Skeletal muscle tissue (tissue), 4 donors: ENCODE measurements around the gene PRKCE. TPM values are rescaled to one million over a fixed set of nuclear protein-coding genes. Genes with fewer than 3 reads are reported as not detected.
A peak's percentile ranks its signal among the peaks of the same experiment; 100 is the strongest.

Source experiments
- H3K27ac ChIP-seq: one replicate; pipeline ENCODE4 v1.7.0; 2013; ENCODE audit warnings: mild to moderate bottlenecking, low read depth, low read length, inconsistent platforms
- H3K27me3 ChIP-seq, 3 donors: one replicate each; pipeline ENCODE4 v1.7.0; 2013; ENCODE audit warnings: low read length in 3 of 3; ENCODE audit not compliant: control insufficient read depth in 3 of 3, insufficient read depth in 3 of 3
- H3K36me3 ChIP-seq, 3 donors: one replicate each; pipeline ENCODE4 v1.7.0; 2013; ENCODE audit warnings: low read length in 3 of 3; ENCODE audit not compliant: control insufficient read depth in 3 of 3, insufficient read depth in 3 of 3
- H3K4me1 ChIP-seq, 3 donors: one replicate each; pipeline ENCODE4 v1.7.0; 2013; ENCODE audit warnings: low read length in 3 of 3, mild to moderate bottlenecking in 3 of 3; ENCODE audit not compliant: control insufficient read depth in 3 of 3, insufficient read depth in 3 of 3
- H3K4me3 ChIP-seq, 3 donors: one replicate each; pipeline ENCODE4 v1.7.0; 2013; ENCODE audit warnings: low read length in 3 of 3
- H3K9ac ChIP-seq, 3 donors: one replicate each; pipeline ENCODE4 v1.7.0; 2013; ENCODE audit warnings: low read length in 3 of 3, mild to moderate bottlenecking in 3 of 3, moderate library complexity in 2 of 3, low read depth in 1 of 3
- H3K9me3 ChIP-seq, 3 donors: one replicate each; pipeline ENCODE4 v1.7.0; 2013; ENCODE audit warnings: low read length in 3 of 3; ENCODE audit not compliant: control insufficient read depth in 3 of 3
- total RNA-seq: library from RNA; depleted of rRNA; stranded (reverse); fragments of >200 nt; gene quantifications from one replicate; pipeline ENCODE4 v1.2.3, GENCODE V29; 2014
- donor health status: Osteomylitis.

The PRKCE gene
- total RNA-seq, 1 donor from 2014 or later: 9.4 TPM

DNA sequence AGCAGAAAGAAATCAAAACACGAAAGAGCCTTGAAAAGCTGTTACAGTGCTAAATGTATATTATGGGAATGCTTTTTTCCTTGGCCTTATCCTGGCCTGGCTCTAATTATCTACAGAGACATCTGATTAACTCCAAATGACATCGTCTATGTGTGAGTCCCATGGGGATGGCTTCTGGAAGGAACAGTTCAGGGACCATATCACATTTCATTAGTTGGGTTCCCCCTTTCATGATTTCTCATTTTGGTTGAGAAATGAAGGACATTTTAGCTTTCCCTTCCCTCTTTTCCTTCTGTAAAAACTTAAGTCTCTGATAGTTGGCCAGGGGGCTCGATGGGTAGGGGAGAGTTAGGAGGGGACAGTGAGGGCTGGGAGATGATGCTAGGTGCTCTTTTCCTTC is 116.7 kb downstream of the PRKCE start:
- Histone ChIP-seq H3K36me3 (no peaks in the 10 kb centered on the region), H3K4me3 (no peak overlapping the region), H3K9me3 (no peaks in the 10 kb centered on the region), H3K27ac (no peak overlapping the region), H3K27me3 (no peaks in the 10 kb centered on the region), H3K9ac (no peak overlapping the region), H3K4me1 (peaks cover 16 to 38% (median 25%) of the 10 kb centered on the region in 3 donors)

DNA sequence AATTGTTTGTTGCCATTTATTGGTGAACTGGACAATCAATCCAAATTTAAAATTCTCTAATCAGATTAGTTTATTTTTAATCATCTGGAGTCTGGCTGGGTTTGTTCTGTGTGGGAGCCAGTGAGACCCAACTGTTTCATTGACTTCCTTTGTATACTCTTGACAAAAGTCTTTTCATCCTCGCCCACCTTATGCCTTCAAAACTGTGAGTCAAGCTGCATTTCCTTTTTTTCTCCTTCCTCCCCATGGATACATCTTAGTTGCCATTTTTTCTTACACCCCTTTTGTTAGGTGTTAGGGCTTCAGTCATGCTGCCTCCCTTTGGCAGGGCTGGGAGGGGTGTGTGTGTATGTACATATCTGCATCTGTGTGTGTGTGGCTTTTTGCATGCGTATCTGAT is 117.6 kb downstream of the PRKCE start:
- Histone ChIP-seq H3K9ac (no peak overlapping the region), H3K27ac (no peak overlapping the region), H3K36me3 (no peaks in the 10 kb centered on the region), H3K4me1 (peaks cover 16 to 38% (median 26%) of the 10 kb centered on the region in 3 donors), H3K4me3 (no peak overlapping the region), H3K27me3 (no peaks in the 10 kb centered on the region), H3K9me3 (no peaks in the 10 kb centered on the region)

DNA sequence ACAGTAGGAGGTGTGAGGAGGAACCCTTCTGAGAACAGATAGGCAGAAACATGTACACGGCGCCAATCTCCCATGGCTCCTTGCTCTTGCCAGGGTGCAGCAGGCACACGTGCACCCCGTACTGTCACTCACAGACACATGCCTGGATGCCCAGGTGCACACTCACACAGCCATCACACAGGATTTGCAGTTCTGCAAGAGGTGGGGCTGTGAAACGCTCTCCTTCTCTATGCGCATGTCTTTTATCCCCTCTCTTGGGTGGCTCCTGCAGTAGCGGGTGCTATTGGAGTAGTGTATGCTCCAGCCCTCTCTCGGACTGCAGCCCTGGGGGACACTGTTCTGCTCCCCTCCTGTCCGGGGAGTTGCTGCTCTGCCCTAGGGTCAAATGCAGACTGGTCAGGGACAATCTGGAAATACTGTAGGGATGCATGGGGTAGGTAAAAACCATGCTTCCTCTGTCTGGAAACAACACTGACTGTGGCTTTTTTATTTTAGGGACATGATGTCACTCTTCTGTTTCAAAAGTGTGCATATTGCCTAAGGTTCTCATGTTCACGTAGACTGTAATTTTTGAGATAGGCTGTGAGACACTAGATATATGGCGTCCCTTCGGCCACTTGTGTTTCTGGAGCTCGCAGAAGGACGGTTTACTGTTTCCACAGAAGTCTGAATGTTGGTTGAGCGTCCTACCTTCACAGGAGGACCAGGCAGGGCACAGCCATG is 118.5 kb downstream of the PRKCE start:
- Histone ChIP-seq H3K9me3 (no peaks in the 10 kb centered on the region), H3K27me3 (no peaks in the 10 kb centered on the region), H3K4me1 (peaks cover 16 to 35% (median 27%) of the 10 kb centered on the region in 3 donors), H3K27ac (no peak overlapping the region), H3K9ac (no peak overlapping the region), H3K4me3 (no peak overlapping the region), H3K36me3 (no peaks in the 10 kb centered on the region)

DNA sequence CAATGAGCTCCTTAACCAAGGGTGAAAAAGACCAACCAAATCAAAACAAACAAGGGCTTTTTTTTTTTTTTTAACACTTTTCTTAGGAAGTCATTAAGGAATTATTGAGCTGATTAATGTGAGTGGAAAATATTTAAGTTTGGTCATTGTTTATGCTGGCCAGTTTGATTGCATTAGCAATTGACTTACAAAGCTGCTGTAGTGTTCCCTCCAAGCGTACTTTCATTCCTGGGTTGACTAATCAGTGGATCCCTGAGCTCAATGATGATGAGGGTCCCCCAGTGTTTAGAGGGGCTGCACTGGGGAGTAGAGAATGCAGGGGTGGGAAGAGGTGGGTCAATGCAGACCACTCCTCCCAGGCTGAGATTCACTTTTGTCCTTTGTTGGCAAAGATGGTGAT is 119.3 kb downstream of the PRKCE start:
- Histone ChIP-seq H3K9me3 (no peaks in the 10 kb centered on the region), H3K4me3 (no peak overlapping the region), H3K27me3 (no peaks in the 10 kb centered on the region), H3K9ac (no peak overlapping the region), H3K27ac (no peak overlapping the region), H3K36me3 (no peaks in the 10 kb centered on the region), H3K4me1 (peaks cover 12 to 28% (median 26%) of the 10 kb centered on the region in 3 donors)

DNA sequence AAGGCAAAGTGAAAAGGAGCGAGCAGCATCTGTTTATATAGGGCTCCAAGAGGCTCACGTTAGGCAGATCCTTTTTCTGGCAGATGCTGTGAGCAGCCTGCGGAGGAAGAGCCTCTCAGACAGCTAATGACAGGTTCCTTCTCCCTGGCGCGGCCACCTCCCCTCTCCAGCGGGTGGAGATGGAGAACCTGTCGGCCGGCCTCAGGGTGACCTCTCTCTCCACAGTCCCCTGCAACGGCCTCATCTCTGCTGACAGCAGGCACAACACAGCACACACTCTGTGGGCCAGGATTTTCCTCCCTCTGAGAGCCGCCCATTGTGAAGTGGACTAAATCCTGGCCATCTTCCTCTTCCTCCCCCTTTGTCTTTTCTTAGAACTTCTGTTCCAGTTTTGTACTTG is 119.8 kb downstream of the PRKCE start:
- peak overlapping the region in 1 of 3 donors; percentile 50 for H3K9ac ChIP-seq
- H3K27ac ChIP-seq: no peak overlapping the region
- peak overlapping the region in 1 of 3 donors; percentile 29 for H3K4me3 ChIP-seq
- H3K9me3 ChIP-seq: no peaks in the 10 kb centered on the region
- no peaks in the 10 kb centered on the region for H3K27me3 ChIP-seq
- H3K4me1 ChIP-seq: peaks cover 7 to 24% (median 23%) of the 10 kb centered on the region in 3 donors
- H3K36me3 ChIP-seq: no peaks in the 10 kb centered on the region

DNA sequence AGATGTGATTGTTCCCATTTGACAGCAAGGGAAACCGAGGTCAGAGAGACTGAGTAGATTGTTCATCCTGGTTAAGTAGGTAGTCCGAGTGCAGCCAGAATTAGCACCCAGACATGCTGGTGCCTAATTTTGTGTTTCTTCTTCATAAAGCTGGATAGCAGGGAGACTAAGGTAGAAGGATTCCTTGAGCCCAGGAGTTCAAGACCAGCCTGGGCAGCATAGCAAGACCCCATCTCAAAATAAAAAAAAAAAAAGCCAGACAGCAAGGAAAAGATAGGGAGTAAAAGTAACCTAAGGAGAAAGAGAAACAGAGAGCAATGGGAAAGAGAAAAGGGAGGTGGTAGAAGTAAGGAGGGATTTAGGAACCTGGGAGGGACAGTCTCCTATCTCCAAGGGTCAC is 120.6 kb downstream of the PRKCE start:
- Histone ChIP-seq H3K4me1 (peaks cover 6 to 24% (median 23%) of the 10 kb centered on the region in 3 donors), H3K27ac (no peak overlapping the region)

DNA sequence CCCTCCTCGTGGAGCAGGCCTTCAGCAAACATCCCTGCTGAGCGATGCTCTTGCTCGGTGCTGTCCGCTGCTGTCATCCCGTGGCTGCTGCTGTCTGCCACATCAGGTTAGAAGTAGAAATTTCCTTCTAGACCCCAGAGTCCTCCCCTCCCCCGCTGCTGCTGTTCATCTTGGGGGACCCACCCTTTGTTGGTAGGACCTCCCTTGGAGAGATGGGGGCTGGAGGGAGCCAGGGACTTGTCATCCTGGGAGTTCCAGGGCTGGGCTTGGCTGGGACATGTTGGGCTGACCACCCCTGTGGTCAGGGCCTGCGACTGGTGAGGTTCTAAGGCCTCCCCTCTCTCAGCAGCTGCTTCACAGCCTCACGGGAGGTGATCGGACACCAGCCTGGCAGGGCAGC is 122.4 kb downstream of the PRKCE start:
- no peaks in the 10 kb centered on the region for H3K27me3 ChIP-seq
- no peak overlapping the region for H3K9ac ChIP-seq
- H3K9me3 ChIP-seq: no peaks in the 10 kb centered on the region
- H3K36me3 ChIP-seq: no peaks in the 10 kb centered on the region
- peaks cover 10 to 28% (median 19%) of the 10 kb centered on the region in 3 donors for H3K4me1 ChIP-seq
- no peak overlapping the region for H3K4me3 ChIP-seq
- H3K27ac ChIP-seq: no peak overlapping the region

More for the DNA sequence above, 120.6 kb downstream of the PRKCE start:
- Histone ChIP-seq H3K9me3 (no peaks in the 10 kb centered on the region), H3K36me3 (no peaks in the 10 kb centered on the region), H3K27me3 (no peaks in the 10 kb centered on the region), H3K4me3 (no peak overlapping the region), H3K9ac (no peak overlapping the region)

DNA sequence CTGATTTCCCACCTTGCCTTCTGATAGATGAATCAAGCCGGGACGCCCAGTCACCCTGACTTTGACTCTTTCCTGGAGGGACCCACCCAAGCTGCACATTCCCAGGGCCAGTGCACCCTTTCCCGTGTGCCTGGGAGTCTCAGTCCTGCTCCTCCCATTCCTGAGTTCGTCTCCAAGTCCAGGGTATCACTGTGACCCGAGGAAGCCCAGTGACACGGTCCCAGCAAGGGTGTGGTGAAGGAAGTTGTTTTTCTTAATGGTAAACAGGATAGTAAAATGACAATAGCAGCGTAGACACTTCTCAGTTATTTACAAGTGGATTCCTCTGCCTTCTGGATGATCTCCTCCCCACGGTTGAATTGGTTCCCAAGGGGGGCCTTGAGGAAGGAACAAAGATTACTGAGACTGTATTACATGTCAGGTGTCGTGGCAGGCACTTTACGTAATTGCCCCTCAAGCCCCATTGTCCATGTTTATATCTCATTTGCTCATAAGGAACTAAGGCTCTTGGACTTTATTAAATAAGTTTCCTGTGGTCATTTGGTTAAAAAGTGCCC is 123.3 kb downstream of the PRKCE start:
- Histone ChIP-seq H3K27ac (no peak overlapping the region), H3K4me3 (no peak overlapping the region), H3K9ac (no peak overlapping the region), H3K27me3 (no peaks in the 10 kb centered on the region), H3K36me3 (no peaks in the 10 kb centered on the region), H3K4me1 (peaks cover 10 to 27% (median 17%) of the 10 kb centered on the region in 3 donors), H3K9me3 (no peaks in the 10 kb centered on the region)

DNA sequence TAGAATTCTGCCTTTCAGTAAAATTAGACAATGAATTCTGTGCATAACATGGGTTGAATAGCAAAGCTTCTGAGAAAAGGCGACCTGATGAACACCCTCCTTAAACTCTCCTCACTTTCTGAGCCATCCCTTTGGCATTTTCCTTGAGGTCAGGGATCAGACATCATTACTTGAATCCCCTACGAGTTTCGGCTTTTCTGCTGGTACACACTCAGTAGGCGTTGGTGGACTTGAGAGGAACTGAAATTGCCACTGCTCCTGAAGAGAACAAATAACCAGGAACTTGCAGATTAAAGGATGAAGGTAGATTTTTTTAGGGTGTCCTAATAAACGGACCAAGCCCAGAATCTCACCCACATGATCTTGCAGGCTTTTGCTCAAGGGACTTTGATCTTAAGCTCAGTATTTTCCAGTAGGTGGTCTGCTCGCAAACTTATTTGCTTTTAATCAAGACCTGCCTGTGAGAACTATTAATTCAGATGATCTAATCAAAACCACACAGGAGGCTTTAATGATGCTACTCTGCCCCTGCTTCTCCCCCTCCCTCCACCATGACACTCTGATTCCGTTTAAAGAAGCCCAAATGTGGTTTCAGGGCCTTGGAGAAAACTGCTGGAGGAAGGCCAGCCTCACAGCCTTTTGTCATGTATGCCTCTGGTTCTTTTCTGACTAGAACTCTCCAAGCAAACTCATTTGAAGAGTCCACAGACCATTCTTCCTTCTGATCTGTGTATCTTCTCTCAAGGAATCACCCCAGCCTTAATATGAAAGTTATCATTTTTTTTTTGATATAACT is 124.9 kb downstream of the PRKCE start:
- H3K9ac ChIP-seq: no peak overlapping the region

More for the DNA sequence above, 124.9 kb downstream of the PRKCE start:
- Histone ChIP-seq H3K36me3 (no peaks in the 10 kb centered on the region), H3K27ac (no peak overlapping the region), H3K4me1 (peaks cover 4 to 14% (median 6%) of the 10 kb centered on the region in 3 donors), H3K9me3 (no peaks in the 10 kb centered on the region), H3K4me3 (no peak overlapping the region), H3K27me3 (no peaks in the 10 kb centered on the region)
